Pancreas (tissue), 10 donors: Measurements from ENCODE around the gene NOX5. TPM values are rescaled to one million over a fixed set of nuclear protein-coding genes. Genes with fewer than 3 reads are reported as not detected.

ENCODE experiments used
- ATAC-seq, 4 donors: fragments of 200-7000 bp; cut with Tn5 transposase; one replicate each; pipeline versions ENCODE4 v1.8.0 to v1.9.1; 2020; ENCODE audit warnings: mild to moderate bottlenecking in 4 of 4, moderate library complexity in 4 of 4
- DNase-seq, 6 donors: peaks; one replicate each; pipeline ENCODE4 v3.0.0-alpha.2; 2020
- FAIRE-seq: peaks from 2 replicates; lab custom pipeline; 2012; peaks lifted over from hg19 to GRCh38; lab: Jason Lieb, UNC
- H3K27ac ChIP-seq, 4 donors: fragments of 200-600 bp; sonication (generic); 1 replicate in 3 of 4; 2 replicates in 1 of 4; pipeline versions ENCODE4 v1.5.0 to v1.8.0; 2020
- H3K27me3 ChIP-seq, 4 donors: fragments of 200-600 bp; one replicate each; pipeline ENCODE4 v1.8.0; 2021
- H3K36me3 ChIP-seq, 3 donors: fragments of 200-600 bp; sonication (generic) in 1 of 3; one replicate each; pipeline versions ENCODE4 v1.5.0 to v1.8.0; 2020 to 2021
- H3K4me1 ChIP-seq, 3 donors: fragments of 200-600 bp; one replicate each; pipeline ENCODE4 v1.8.0; 2021
- H3K4me3 ChIP-seq, 4 donors: fragments of 200-600 bp; sonication (generic) in 2 of 4; one replicate each; pipeline versions ENCODE4 v1.5.0 to v1.8.0; 2020 to 2021
- H3K9me3 ChIP-seq, 4 donors: fragments of 200-600 bp; one replicate each; pipeline ENCODE4 v1.8.0; 2021
- CTCF ChIP-seq, 4 donors: fragments of 200-600 bp; sonication (generic) in 3 of 4; IDR thresholded peaks; one replicate each; pipeline versions ENCODE4 v1.5.0 to v1.8.0; 2021; ENCODE audit warnings: antibody characterized with exemption in 4 of 4
- WGBS, 2 donors: extraction: QIAGEN DNeasy Blood & Tissue Kit; methylation state at CpG; one replicate each; pipeline ENCODE4 v1.1.7; 2013; 5-methylcytosine and 5-hydroxymethylcytosine counted together
- intact Hi-C, 3 donors: fragments of 100-400 bp; cut with DNase I; formaldehyde crosslinking; loops; one replicate each; pipeline versions ENCODE4 v1.11.1 to v1.14.2; 2022
- polyA plus RNA-seq, 2 donors: library from polyadenylated mRNA; stranded (reverse); fragments of 200-250 nt; gene quantifications; one replicate each; pipeline ENCODE4 v1.2.3, GENCODE V29; 2013
- total RNA-seq, 6 donors: library from RNA; stranded (reverse); fragmentation: NEBNext Ultra II Directional in 4 of 6; extraction: Animal tissue kit (Norgen Biotek cat#: 25700) in 4 of 6; gene quantifications; one replicate each; pipeline versions ENCODE4 v1.2.1 to v1.2.4, GENCODE V29; 2021 to 2023
- donor health status: healthy with polysubstance abuse.
- donor health status: DM: no; HTN: no; CAD: no; lungs with moderate emphysema.
- donor health status: DM: no; HTN: no; CAD: no.
- donor health status: control.
- donor health status: control.
- donor health status: Bipolar disorder and iron deficiency.
- donor health status: DM: yes; HTN: yes; CAD: no.
- donor health status: DM: no; HTN: no; CAD: no.
- donor health status: DM: no; HTN: no; CAD: no.
- donor health status: DM: yes; HTN: yes; CAD: no.

The NOX5 gene
- total and polyA plus RNA-seq, 8 donors = 0.04 to 0.26 (median 0.12) TPM; not detected in 3

- intact Hi-C loops = no loop called here
- FAIRE-seq = no peak
- Histone ChIP-seq H3K9me3 (no peaks in the 10 kb centered on the region), H3K36me3 (no peaks in the 10 kb centered on the region), H3K4me1 (no peaks in the 10 kb centered on the region), H3K27me3 (no peaks in the 10 kb centered on the region), H3K27ac (no peak overlapping the region), H3K4me3 (no peak overlapping the region)
- ATAC-seq = no peak
- no peak for TF ChIP-seq CTCF (IDR thresholded peaks at IDR 0.05)
- no peak for DNase-seq
Observed at GRCh38 chr15:69037482-69037881, 23.0 kb downstream of the NOX5 start.

GRCh38 chr15:69037977-69038376 lies 23.5 kb downstream of the NOX5 start:
- Histone ChIP-seq H3K4me3 (no peak overlapping the region), H3K9me3 (no peaks in the 10 kb centered on the region), H3K27me3 (no peaks in the 10 kb centered on the region), H3K4me1 (no peaks in the 10 kb centered on the region), H3K27ac (no peak overlapping the region), H3K36me3 (no peaks in the 10 kb centered on the region)
- intact Hi-C loops = no loop called here
- no peak for DNase-seq
- TF ChIP-seq CTCF (IDR thresholded peaks at IDR 0.05) = no peak
- no peak for FAIRE-seq
- WGBS, 2 donors = 75 to 80% methylated on average over 5 of the region's 5 CpGs
- ATAC-seq = no peak

- no peaks in the 10 kb centered on the region for H3K27me3 ChIP-seq
- TF ChIP-seq CTCF (IDR thresholded peaks at IDR 0.05) = no peak
- 82 to 88% methylated on average over 3 of the region's 3 CpGs for WGBS, 2 donors
- no peak overlapping the region for H3K27ac ChIP-seq
- no peak for ATAC-seq
- H3K9me3 ChIP-seq = no peaks in the 10 kb centered on the region
- no peaks in the 10 kb centered on the region for H3K36me3 ChIP-seq
- H3K4me3 ChIP-seq = no peak overlapping the region
- H3K4me1 ChIP-seq = no peaks in the 10 kb centered on the region
- intact Hi-C loops = no loop called here
- no peak for DNase-seq
- no peak for FAIRE-seq
Observed at GRCh38 chr15:69038508-69038907, 24.0 kb downstream of the NOX5 start.

- no peak for ATAC-seq
- TF ChIP-seq CTCF (IDR thresholded peaks at IDR 0.05) = no peak
- FAIRE-seq = no peak
Observed at GRCh38 chr15:69039516-69040225, 25.2 kb downstream of the NOX5 start.

DNA sequence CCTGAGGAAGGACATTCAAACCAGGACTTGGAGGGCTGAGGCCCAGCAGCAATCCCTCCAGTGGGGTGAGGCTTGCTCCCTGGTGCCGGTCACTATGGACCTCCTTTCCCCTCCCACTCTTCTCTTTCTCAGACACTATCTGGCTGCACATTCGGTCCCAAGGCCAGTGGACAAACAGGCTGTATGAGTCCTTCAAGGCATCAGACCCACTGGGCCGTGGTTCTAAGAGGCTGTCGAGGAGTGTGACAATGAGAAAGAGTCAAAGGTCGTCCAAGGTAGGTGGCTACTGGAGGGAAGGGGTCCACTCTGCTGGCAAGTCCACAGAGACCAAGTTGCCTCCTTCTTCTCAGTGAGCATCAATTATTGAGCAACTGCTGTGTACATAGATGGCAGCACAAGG lies 28.0 kb downstream of the NOX5 start:
- no peak overlapping the region for H3K27ac ChIP-seq
- H3K4me3 ChIP-seq = no peak overlapping the region
- H3K4me1 ChIP-seq = no peaks in the 10 kb centered on the region
- H3K27me3 ChIP-seq = no peaks in the 10 kb centered on the region
- DNase-seq (no peak), FAIRE-seq (no peak), ATAC-seq (no peak)
- H3K36me3 ChIP-seq = no peaks in the 10 kb centered on the region
- H3K9me3 ChIP-seq = no peaks in the 10 kb centered on the region
- WGBS, 2 donors = 72 to 75% methylated on average over 5 of the region's 5 CpGs
- no peak for TF ChIP-seq CTCF (IDR thresholded peaks at IDR 0.05)
- intact Hi-C loops = no loop called here

More at GRCh38 chr15:69039516-69040225, 25.2 kb downstream of the NOX5 start:
- Histone ChIP-seq H3K4me3 (no peak overlapping the region), H3K4me1 (no peaks in the 10 kb centered on the region), H3K9me3 (no peaks in the 10 kb centered on the region), H3K27ac (no peak overlapping the region), H3K36me3 (no peaks in the 10 kb centered on the region), H3K27me3 (no peaks in the 10 kb centered on the region)
- WGBS, 2 donors = 65 to 74% methylated on average over 6 of the region's 6 CpGs
- intact Hi-C loops = no loop called here
- DNase-seq = no peak
